ENCODE data around the gene DPF3.
"Not testable (repeated sequence)": the region's sequence is repeated elsewhere in the genome, so short reads cannot be mapped to it uniquely, and the experiment has no call there.

The DPF3 gene

DNA sequence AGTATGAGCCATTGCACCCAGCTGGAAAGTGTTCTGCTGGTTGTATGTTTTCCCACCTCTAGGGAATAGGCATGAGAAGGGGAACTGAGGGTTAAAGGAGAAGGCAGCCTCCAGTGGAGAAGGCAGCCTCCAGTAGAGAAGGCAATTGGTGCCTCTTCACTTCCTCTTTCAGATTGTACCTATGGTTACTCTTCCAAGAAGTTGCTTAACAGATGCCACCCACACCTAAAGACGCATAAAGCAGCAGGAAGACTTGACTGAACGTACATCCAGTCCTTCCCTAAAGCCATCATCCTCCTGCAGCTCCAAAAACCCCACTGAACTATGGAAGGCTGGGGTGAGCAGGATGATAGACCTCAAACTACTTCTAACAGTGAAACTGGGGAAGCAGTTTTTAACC lies 13.1 kb downstream of the DPF3 start:
- no peak for DNase-seq (ENCODE audit: low read depth in 3 of 3)

DNA sequence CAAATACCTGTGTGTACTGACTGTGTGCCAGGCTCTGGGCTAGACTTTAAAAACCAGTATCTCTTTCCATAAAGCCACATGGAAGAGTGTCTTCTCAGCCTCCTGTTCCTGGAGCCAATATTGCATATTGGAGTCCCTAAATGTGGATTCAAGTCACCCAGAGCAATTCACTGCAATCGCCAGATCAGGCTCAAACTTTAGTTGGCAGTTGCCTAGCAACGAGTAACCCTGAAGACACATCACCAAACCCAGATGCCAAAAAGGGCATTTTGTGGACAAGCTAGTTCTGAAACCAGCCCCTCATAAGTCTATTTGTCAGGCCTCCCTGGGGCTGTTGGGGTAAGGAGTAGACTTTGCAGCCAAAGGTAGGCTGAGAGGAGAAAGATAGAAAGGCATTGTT lies 13.7 kb downstream of the DPF3 start:
- DNase-seq (ENCODE audit: low read depth in 3 of 3), result no peak

DNA sequence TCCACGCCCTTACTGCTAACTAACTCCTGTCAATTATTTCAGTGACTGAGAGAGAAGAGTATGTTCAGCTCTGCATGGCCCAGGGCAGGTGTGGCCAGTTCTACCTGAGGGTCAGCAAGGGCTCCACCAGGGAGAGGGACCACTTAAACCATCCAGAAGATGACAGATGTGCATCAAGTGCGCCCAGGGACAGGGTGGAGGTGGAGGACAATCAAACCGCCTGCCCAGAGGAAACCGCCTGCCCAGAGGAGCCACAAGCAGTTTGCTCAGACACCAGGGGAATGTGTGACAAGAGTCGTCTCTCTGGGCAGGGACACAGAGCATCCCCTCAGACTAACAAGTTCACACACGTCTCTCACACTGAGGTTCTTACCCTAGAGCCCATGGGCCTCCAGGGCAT lies 14.5 kb downstream of the DPF3 start:
- DNase-seq (ENCODE audit: low read depth in 3 of 3), result no peak

DNA sequence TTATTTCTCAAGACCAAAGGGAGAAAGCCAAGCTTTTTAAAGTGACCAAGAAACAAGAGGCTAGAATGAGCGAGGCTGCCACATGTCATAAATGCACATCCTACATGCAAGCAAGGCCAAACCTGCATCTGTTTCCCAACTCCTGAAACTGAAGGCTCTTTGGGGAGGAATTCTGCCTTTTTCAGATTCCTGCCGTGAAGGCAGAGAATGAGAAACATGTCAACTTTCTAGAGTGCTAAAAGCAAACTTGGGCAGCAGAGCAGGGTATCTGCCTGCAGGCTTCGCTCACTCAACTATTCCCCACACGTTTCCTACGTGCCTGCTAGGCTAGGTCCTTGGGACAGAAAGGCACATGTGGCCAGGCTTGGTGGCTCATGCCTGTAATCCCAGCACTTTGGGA lies 15.2 kb downstream of the DPF3 start:
- no peak for DNase-seq (ENCODE audit: low read depth in 3 of 3)

DNA sequence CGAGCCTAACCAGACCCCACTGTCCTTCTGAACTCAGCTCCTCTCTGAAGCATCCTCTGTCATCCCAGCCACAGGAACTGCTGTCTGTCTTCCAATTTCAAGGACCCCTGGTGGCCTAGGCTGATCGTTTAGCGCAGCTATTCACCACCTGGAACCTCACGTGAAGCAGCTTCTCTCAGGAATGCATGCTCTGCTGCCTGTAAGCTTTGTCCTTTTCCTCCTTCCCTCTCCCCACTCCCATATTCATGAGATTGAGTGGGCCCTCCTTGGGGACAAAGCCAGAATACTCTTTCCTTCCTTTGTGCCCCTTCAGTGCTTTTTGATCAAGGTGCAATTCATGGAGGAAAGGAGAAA lies 17.2 kb downstream of the DPF3 start:
- no peak for DNase-seq (ENCODE audit: low read depth in 3 of 3)

DNA sequence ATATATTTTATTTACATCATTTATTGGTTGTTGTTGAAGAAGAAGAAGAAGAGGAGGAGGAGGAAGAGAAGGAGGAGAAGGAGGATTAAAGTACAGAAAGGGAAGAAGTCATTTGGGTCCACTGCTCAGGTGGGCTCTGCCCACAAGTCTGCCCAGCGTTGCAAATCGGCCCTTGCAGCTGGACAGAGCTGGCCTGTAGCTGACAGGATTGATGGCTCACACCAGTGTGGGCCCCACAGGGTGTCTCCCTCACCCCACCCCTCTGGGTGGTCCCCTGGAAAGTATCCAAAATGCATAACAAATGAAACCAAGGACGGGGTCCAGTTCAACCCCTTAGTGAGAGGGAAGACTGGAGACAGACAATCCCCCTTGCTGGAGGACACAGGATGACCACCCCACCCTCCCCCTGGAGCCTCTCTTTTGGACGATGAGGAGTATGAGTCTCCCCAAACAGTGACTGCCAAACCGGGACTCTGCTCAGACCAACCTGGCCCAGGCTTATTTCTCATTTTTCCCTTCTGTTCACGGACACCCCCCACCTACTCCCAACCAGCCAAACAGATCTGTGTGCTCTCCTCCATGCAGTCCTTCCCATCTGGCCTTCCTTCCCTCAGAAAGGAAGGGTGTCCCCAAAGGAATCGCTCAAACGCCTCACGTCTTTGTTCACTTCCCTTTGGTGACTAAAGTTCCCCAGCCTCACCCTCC lies 17.7 kb downstream of the DPF3 start:
- no peak for DNase-seq (ENCODE audit: low read depth in 3 of 3)

DNA sequence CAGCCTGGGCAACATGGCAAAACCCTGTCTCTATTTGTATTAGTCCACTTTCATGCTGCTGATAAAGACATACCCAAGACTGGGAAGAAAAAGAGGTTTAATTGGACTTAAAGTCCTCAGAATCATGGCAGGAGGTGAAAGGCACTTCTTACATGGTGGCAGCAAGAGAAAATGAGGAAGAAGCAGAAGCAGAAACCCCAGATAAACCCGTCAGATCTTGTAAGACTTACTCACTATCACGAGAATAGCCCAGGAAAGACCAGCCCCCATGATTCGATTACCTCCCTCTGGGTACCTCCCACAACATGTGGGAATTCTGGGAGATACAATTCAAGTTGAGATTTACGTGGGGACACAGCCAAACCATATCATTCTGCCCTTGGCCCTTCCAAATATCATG lies 23.0 kb downstream of the DPF3 start:
- DNase-seq (ENCODE audit: low read depth in 3 of 3), result not testable (repeated sequence)

DNA sequence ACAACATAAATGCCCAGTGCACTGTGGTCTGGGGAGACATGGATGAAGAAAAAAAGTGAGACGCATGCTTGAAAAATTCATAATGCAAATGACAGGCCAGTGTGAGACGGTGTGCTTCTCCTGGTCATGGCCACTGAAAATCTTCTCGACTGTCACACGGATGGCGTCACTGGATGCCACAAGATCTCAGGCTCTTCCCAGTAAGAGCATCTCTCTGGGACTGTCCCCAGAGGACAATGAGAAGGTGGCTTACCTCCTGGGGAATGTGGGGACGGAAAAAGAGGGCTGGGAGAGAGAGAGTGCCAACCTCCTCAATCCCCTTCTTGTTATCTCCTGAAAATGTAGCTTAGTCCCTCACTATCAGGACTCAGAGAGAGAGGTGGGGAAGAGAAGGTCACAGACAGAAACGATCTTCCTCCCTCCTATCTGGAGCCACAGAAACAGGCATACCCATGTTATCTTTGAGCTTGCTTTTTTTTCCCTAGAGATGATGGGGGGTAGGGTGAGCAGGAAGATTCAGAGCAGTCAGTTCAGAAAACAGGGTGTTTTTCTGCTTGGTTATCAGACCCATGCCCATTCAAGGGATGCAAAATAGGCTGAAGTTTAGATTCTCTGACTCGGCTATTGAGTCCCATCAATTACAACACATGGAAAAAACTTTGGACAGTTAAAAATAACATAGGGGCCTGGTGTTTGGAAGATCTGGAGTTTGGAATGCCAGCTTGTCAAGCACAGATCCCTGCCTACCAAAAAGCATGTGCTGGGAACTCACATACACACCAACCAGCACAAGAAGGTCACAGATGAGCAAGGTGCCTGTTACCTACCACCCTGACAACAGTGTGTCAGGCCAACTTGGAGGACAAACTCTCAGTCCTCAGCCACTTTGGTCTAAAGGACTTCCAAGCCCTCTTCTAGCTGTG lies 24.2 kb downstream of the DPF3 start:
- no peak for DNase-seq (ENCODE audit: low read depth in 3 of 3)

DNA sequence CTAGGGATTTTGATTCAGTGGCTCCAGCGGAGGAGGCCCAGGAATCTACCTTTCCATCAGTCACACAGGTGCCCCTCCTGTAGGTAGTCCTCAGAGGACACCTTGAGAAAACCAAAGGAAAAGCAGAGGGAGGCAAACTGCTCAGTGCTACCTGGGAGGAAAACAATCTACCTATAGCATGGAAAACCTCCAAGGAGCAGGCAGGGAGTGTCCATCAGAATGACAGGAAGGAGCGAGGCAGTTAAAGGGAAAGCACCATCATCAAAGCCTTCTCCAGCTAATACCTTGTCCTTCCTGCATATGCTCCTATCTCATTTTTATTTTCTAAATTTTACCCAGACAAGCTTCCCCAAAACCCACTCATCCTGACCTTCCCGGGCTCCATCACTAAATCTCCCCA lies 25.4 kb downstream of the DPF3 start:
- DNase-seq (ENCODE audit: low read depth in 3 of 3), result no peak

DNA sequence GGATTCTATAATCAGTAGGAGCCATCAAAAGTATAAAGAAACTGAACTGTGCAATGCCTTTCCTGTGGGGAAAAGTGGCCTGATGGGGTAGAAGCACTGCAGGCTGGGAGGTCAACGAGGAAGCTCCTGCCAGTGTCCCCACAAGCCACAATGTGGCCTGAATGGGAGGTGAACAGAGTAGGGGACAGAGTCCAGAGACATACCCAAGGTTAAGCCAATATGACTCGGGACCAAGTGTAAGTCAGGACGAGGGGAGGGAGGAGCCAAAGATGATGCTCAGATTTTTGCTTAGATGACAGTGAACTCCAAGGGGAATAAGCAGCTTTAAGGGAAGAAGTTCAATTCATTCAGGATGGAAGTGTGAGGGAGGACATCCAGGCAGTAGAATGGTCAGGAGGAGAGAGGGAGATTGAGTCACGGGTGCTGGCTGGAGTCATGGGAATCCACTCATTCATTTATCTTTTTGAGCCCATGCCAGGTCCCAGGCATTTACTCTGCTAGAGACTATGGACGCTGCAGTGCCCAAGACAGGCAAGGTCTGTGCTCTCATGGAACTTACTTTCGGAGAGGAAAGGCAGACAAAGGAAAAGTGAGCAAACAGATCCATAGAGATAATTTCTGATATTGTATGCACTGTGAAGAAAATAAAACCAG lies 29.1 kb downstream of the DPF3 start:
- DNase-seq (ENCODE audit: low read depth in 3 of 3), result no peak

DNA sequence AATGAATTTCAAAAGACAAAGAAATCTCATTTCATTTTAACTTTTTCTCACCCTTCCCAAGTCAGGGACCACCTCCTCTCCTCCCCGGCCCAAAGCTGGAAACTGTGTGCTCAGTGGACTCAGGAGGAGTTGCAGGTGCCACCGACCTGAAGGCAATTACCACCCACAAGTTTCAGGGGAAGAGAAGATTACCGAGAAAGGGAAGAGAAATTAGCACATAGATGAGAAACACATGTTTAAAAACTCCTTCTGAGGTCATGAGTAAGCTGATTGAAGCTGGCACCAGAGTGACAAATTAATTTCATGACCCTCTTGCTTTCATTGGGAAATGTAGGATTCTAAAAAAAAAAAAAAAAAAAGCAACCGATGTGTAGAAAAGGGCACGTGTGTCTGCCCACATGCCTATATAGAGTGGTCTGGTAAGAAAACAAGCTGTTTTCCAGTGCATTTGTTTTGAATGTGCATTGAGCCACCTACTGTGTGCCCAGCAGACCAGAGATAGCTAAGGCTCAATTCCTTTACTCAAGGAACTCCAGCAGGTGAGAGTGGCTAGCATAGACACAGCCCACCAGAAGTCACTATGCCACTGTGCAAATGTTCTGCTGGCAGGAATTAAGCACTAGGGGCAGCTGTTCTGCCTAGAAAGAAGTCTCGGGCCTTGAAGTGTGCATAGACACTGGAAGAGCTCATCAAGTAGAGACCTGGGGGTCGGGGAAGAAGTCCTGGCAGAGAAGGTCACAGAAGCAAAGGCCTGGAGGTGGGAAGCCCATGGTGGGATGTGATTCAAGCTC lies 30.5 kb downstream of the DPF3 start:
- DNase-seq (ENCODE audit: low read depth in 3 of 3), result no peak

DNA sequence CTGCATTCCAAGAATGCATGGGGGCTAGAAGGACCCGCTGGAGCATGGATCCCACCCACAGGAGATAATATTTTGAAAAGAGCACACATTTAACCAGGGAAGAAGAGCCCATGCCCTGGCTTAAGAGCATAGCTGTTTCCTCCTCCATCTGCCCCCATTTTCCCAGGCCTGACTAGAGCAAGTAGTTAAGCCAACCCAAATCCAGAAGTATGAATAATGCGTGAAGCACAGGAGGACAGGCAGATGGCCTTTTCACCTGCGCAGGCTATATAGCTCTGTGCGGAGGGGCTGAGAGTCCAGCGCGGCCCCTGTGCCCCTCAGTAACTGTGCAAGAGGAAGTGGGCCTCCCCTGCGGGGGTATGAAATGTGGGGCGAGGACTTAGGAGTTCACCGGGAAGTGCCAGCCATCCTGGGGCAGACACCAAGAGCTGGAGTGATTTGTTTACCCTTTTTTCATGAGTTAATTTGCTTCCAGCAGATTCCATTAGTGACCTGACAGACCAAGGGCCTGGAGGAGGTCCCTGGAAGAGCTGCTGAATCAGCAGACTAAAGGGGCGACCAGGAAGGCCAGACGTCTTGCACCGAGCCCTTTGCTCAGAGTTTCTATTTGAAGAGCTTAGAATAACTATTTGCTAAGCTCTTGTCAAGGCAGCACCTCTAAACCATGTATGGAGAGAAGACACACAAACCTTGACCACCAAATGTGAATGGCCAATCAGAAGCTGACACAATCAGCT lies 37.2 kb downstream of the DPF3 start:
- no peak for DNase-seq (ENCODE audit: low read depth in 3 of 3)

DNA sequence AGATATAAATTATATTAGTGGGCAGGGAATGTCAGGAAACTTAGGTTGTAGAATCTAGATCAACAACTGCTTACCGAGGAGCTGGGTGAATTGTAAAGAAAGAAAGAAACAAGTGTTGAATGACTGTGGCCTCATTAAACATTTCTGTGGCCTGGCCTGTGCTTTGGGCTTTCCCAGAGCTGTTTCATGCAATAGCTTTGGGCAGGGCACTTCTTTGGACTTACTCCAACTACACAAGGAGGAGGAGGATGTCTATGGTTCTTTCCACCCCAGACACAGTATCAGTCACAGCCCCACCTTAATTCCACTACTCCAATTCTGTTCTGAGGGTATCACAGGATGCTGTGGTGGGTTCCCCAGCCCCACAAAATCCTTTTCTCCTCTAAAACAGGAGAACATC lies 38.0 kb downstream of the DPF3 start:
- DNase-seq (ENCODE audit: low read depth in 3 of 3), result no peak

DNA sequence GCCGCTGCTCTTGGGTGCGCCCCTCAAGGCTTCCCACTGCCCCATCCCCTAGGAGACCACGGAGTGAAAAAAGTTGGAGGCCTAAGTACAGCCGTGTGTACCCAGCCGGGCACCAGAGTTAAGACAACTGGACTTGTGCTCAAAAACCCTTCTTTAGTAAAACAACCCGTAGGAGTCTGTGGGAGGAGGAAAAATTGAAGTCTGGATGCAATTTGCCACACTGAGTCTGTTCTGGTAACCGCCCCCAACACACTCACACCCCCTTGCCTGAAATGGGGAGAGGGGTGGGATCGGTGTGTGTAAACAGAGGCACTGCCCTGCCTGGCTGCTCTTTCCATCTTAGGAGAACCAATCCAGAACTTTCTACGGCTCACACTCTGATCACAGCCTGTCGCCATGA lies 41.7 kb downstream of the DPF3 start:
- DNase-seq (ENCODE audit: low read depth in 3 of 3), result no peak

DNA sequence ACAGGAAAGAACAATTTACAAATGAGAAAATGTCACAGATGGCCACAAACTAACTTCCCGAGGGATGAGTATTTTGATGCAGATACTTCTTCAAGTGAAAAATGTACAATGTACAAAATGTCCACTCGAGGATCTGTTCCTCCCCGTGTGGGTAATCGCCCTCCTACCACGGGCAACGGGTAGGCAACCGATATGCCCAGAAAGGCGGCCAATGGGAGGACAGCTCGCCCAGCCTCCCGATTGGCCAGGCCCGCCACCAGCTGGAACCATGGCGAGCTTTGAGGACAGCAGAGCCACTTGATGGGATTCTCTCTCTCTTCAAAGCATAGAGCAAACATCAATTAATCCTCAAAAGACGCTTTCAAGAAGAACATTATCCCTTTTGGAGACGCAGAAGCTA lies 42.3 kb downstream of the DPF3 start:
- no peak for DNase-seq (ENCODE audit: low read depth in 3 of 3)

DNA sequence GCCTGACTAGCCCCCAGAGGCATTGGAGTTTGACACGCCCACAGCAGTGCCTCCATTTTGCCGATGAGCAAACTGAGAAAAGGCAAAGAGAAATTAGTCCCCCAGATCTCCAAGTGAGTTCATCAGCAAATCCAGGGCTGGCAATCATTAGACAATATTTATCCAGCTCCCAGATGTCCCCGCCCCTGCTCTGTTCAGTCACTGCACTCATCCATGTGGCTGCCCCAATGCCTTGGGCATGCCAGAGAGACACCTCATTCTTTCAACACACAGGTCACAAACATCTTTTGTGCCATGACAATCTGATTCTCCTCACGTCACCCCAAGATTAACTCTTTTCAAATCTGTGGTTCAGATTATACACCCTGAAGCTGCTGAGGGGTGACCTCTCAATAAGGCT lies 43.5 kb downstream of the DPF3 start:
- DNase-seq (ENCODE audit: low read depth in 3 of 3), result no peak

DNA sequence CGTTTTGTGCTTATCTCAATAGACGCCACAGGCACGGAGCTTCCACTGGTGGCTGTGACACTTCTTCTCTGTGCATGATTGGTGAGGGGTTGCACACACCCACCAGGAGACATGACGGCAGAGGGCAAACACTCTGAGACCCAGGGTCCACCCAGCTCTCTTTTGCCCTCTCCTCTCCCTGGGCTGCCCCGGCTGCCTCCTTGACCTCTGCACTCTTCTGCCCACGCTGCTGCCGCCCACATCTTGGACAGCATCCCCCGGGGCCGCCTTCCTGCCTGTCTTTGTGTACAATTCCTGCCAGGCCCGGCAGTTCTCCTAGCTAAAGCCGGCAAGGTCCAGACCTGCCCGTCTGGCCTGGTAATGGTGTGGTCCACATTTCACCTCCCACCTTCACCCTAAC lies 44.7 kb downstream of the DPF3 start:
- no peak for DNase-seq (ENCODE audit: low read depth in 3 of 3)

DNA sequence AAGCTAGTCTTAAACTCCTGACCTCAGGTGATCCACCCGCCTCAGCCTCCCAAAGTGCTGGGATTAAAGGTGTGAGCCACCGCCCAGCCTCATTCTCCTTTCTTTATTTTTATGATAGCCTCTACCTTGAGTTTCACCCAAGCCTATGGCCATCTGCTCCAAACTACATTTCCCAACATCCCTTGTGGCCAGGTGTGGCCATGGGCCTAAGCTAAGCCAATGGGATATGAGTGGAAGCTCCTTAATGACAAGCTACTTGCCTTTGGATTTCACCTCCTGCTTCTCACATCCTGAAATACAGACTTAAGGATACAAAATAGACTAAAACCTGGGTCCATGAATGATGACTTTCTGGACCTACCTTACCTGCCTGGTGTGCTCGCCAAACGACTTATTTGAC lies 46.2 kb downstream of the DPF3 start:
- DNase-seq (ENCODE audit: low read depth in 3 of 3), result no peak

DNA sequence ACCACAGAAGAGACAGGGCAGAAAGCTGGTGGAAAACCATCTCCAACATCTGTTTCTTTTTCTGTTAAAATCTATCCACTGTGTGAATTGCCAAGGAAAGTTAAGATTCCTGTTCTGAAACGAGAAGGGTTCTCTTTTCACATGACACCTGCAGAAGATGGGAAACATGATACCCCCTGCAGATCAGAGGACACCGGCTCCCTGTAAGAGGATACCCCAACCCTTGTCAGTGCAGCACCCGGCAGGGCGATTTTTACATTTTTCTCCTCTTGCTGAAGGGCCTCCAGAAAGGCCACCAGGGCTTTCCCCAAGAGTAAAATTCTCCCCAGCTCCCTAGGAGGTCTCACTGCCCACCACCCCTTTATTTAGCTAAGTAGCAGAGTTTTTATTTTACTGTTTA lies 48.2 kb downstream of the DPF3 start:
- DNase-seq (ENCODE audit: low read depth in 3 of 3), result no peak

DNA sequence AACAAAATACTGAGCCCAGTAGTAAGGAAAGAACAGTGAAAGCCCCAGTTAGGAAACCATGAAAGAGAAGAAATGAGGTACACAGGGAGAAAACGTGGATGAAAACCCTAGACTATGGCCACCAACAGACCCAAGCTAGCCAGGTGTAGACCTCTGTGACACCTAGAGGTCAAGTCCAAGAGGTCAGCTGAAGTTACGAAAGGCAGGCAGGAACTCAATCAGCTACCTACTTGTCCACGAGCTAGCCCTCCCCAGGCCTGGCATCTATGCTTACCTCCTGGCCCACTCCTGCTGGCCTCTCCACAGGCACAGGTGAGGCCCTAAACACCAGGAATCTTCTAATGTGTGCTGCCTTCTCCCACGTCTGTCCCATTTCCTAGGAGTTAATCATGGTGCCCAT lies 48.7 kb downstream of the DPF3 start:
- no peak for DNase-seq (ENCODE audit: low read depth in 3 of 3)

DNA sequence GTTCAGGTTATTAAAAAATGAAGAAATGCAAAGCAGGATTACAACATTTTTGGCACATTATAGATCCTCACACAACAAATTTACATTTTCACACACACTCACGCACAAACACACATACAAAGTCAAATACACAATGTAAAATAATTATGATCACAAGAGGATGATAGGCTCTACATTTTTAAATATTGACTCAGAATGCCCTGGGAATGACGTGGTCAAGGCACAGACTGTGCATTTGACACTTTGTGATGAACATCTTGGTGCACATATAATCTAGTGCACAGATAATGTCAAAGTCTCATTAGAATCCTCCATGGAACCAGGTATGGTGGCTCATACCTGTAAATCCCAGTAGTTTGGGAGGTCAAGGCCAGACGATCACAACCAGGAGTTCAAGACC lies 49.4 kb downstream of the DPF3 start:
- DNase-seq (ENCODE audit: low read depth in 3 of 3), result no peak
